Activated effector memory CD4-positive, alpha-beta T cell treated with Interleukin-2 at 50 U/mL for 16 hours (primary cell): Measurements from ENCODE around the gene ZNF695.
"Not testable (repeated sequence)": the region's sequence is repeated elsewhere in the genome, so short reads cannot be mapped to it uniquely, and the experiment has no call there.

Experiments used
- DNase-seq: peaks from one replicate; pipeline ENCODE4 v3.0.0-alpha.2; 2020

Gene ZNF695

DNA sequence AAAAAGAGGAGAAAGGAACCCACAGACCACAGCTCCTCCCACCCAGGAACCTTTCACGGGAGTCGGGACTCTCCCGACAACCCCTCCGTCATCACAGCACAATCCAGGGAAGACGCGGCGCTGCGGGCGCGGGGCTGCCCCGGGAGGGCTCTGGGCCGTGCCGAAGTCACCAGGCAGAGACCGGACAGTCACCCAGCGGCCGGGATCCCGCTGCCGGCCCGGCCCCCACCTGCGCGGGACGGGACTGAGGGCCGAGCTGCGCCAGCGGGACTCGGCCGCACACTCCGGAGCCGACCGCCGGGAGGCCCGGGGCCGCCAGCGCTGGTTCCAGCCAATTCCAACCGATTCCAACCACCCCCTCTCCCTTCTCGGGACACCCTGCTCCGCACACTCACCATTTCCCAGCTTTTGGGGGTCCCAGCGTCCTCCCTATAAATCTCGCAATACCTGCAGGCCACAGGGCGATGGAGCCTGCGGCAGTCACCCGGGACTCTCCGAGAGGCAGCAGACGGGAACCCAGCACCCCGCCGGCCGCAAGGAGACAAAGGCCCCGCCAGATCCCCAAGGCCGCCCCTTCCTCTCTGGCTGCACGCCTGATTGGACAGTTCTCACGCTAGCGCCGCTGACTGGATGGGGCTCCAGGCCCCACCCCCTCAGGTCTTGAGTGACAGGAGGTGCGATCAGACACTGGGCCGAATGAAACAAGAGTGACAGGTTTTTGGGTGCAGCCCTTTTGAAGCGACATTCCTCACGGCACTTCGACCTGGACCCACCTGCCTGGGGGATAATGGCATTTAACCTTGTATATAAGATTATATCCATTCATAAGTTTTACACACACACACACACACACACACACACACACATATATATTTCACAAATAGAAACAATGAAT lies at the start of gene ZNF695:
TSS of gene ZNF695 (minus strand) at position 547 of the 895 bp plus-strand sequence. CDS start at position 398, 149 bp downstream.
- no peak for DNase-seq

DNA sequence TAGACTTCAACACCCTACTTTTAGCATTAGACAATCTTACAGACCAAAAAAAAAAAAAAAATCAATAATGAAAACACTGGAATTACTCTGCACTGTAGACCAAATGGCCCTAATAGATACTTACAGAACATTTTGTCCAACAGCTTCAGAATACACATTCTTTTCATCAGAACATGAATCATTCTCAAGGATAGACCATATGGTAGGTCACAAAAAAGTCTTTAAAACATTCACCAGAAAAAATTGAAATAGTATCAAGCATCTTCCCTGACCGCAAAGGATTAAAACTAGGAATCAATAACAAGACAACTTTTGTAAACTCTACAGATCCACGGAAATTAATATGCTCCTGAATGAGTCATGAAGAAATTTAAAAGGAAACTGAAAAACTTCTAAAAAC lies 48.2 kb upstream of the ZNF695 start:
- DNase-seq: no peak

DNA sequence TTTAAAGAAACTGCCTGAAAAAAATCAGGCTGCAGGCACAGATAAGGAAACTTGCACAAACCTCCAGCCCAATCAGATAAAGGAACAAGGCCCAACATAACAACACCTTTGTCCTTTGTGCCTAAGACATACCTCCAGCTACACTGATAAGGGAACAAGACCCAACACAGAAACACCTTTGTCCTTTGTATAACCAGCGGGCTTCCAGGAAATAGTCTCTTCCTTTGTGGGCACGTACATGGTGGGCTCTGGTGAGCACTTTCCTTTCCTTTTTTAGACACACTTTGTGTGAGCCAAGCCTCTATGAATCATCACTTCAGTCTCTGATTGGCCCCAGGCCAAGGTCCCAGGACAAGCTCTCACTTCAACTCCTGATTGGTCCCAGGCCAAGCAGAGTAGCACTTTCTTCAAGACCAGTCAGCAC lies 47.1 kb upstream of the ZNF695 start:
- no peak for DNase-seq

DNA sequence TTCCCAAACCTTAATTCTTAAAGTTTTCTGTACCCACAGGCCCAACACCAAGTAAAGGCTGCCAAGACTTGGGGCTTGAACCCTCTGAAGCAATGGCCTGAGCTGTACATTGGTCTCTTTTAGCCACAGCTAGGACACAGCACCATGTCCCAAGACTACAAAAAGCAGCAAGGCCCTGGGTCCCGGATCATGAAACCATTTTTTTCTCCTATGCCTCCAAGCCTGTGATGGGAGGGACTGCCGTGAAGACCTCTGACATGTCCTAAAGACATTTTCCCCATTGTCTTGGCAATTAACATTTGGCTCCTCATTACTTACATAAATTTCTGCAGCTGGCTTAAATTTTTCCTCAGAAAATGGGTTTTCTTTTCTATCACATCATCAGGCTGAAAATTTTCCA lies 39.8 kb upstream of the ZNF695 start:
- DNase-seq: no peak

DNA sequence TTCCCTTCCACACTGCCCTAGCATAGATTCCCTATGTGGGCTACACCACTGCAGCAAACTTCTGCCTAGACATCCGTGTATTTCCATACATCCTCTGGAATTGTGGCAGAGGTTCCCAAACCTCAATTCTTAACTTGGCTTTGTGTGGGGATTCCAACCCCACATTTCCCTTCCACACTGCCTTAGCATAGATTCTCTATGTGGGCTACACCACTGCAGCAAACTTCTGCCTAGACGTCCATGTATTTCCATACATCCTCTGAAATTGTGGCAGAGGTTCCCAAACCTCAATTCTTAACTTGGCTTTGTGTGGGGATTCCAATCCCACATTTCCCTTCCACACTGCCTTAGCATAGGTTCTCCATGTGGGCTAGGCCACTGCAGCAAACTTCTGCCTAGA lies 39.4 kb upstream of the ZNF695 start:
- no peak for DNase-seq

GRCh38 chr1:247043406-247043805 lies 35.5 kb upstream of the ZNF695 start:
- DNase-seq: no peak

DNA sequence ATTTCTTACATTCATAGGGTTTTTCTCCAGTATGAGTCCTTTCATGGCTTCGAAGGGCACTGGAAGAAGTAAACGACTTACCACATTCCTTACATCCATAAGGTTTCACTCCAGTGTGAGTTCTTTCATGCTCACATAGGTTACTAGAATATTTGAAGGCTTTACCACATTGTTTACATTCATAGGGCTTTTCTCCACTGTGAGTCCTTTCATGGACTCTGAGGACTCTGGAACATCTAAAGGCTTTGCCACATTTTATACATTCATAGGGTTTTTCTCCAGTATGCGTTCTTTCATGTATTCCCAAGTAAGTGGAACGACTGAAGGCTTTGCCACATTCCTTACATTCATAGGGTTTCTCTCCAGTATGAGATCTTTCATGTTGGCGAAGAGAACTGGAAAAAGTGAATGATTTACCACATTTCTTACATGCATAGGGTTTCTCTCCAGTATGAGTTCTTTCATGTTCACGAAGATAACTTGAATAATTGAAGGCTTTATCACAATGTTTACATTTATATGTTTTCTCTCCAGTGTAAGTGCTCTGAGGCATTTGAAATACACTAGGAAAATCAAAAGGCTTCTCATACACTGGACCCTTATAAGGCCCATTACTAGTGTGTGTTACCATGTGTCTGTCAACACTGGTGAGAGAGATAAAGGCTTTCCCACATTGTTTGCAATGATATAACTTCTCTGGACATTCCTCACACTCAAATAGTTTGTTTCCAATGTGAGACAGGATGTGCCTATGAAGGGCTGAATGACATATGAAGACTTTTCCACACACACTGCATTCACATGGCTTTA lies 29.9 kb upstream of the ZNF695 start:
- no peak for DNase-seq

- DNase-seq: not testable (repeated sequence)
Observed at GRCh38 chr1:247032306-247032705, 24.4 kb upstream of the ZNF695 start.

GRCh38 chr1:247024658-247025057 lies 16.8 kb upstream of the ZNF695 start:
- not testable (repeated sequence) for DNase-seq

DNA sequence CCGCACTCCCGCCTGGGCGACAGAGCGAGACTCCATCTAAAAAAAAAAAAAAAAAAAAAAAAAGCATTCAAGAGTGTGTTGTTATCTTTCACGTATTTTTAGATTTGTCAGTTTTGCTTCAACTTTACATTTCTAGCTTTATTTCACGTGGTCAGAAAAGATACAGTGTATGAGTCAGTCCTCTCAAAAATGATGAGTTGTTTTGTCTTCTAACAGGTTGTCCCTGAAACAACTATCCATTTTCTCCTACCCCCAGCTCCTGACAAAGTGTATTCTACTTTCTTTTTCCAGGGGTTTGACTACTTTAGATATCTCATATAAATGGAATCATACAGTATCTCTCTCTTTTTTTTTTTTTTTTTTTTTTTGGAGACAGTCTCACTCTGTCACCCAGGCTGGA lies 5.5 kb upstream of the ZNF695 start:
- DNase-seq: no peak

DNA sequence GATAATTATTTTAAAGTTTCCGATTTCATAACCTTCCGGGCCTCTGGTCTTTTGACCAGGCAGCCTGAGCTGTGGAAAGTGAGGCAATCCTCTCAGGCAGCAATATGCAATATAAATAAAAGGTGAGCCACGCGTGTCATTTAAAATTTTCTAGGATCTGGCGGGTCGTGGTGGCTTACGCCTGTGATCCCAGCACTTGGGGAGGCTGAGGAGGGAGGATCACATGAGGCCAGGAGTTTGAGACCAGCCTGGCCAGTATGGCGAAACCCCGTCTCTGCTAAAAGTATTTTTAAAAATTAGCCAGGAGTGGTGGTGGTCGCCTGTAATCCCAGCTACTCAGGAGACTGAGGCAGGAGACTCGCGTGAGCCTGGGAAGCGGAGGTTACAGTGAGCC lies 546 bp upstream of the ZNF695 start:
- no peak for DNase-seq

- not testable (repeated sequence) for DNase-seq
Observed at GRCh38 chr1:247004081-247004480, 3.8 kb downstream of the ZNF695 start.

DNA sequence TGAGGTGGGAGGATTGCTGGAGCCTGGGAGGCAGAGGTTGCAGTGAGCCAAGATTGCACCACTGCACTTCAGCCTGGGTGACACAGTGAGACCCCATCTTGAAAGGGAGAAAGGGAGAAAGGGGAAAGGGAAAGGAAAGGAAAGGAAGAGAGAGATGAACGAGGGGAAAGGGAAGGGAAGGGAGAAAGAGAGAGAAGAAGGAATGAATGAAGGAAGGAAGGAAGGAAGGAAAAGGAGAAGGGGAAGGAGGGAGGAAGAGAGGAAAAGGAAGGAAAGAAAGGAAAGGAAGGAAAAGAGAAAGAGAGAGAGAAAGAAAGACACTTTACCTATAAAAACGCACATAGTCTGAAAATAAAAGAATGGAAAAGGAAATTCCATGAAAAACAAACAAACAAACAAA lies 18.0 kb downstream of the ZNF695 start:
- DNase-seq: no peak

GRCh38 chr1:246988316-246988715 lies 19.5 kb downstream of the ZNF695 start:
- no peak for DNase-seq

- no peak for DNase-seq
Observed at GRCh38 chr1:246987083-246987690, 20.7 kb downstream of the ZNF695 start.

- DNase-seq: no peak
Observed at GRCh38 chr1:246978785-246979184, 29.1 kb downstream of the ZNF695 start.

DNA sequence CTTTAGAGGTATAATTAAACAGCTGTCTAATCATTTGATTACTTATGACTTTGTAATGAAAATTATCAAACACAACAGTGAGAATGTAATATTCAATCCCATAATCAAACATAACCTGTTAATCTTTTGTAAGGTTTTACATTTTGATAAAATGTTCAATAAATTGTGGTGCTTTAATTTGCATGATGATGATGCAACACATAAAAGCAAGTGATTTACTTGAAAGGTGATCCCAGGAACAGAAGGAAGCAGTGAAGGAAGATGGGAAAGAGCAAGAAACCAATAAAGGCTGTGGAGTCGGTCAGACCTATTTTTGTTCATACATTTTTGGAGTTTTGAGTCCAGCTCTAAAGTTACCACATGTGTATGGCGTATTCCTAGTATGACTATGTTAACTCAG lies 29.6 kb downstream of the ZNF695 start:
- no peak for DNase-seq

DNA sequence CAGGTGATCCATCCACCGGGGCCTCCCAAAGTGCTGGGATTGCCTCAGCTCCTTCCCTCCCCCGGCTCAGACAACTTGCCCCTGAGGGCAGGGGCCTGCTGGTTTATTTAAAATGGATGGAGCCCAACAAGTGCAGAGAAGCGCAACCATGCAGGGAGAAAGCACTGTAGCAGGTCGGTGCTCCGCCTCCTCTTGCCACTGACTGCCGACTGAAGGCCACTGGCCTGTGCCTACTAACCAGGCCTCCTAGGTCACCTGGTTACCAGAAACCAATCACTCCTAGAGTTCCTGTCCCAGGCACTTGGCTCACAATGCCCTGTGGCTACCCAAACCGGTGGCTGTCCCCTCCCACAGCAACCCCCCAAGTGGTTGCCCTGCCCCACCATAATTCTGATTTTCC lies 35.9 kb downstream of the ZNF695 start:
- no peak for DNase-seq

- DNase-seq: peak; percentile 13
Observed at GRCh38 chr1:246971090-246971721, 36.7 kb downstream of the ZNF695 start.

DNA sequence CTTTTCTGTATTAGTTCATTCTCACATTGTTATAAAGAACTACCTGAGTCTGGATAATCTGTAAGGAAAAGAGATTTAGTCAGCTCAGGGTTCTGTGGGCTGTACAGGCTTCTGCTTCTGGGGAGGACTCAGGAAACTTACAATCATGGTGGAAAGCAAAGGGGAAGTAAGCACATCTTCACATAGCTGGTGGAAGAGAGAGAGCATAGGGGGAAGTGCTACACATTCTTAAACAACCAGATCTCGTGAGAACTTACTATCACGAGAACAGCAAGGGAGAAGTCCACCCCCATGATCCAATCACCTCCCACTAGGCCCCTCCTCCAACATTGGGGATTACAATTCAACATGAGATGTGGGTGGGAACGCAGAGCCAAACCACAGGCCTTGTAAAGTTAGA lies 38.2 kb downstream of the ZNF695 start:
- DNase-seq: no peak

DNA sequence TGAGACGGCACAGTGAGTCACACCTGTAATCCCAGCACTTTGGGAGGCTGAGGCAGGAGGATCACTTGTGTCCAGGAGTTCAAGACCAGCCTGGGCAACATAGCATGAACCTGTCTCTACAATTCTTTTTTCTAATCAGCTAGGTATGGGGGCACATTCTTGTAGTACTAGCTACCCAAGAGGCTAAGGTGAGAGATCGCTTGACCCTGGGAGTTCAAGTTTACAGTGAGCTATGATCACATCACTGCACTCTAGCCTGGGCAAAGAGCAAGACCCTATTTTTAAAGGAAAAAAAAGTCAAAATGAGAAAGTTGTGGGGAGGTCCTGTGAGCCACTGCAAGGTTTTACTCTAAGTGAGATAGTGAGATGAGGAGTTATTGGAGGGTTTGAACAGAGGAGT lies 41.4 kb downstream of the ZNF695 start:
- no peak for DNase-seq

- DNase-seq: no peak
Observed at GRCh38 chr1:246959944-246960693, 47.7 kb downstream of the ZNF695 start.
